Kidney (tissue), 14 donors: ENCODE measurements around the gene MGST1. TPM values are rescaled to one million over a fixed set of nuclear protein-coding genes. Genes with fewer than 3 reads are reported as not detected.

Source experiments
- DNase-seq, 5 donors: peaks; one replicate each; pipeline ENCODE4 v3.0.0-alpha.2; 2013 to 2020
- FAIRE-seq: peaks from 2 replicates; lab custom pipeline; 2012; peaks lifted over from hg19 to GRCh38; lab: Jason Lieb, UNC
- H3K27ac ChIP-seq, 2 donors: one replicate each; pipeline ENCODE4 v1.7.0; 2013; ENCODE audit warnings: low read depth in 2 of 2, low read length in 2 of 2, inconsistent platforms in 1 of 2
- H3K27me3 ChIP-seq: one replicate; pipeline ENCODE4 v1.7.1; 2013; ENCODE audit warnings: low read length, inconsistent platforms; ENCODE audit not compliant: control insufficient read depth, insufficient read depth
- H3K36me3 ChIP-seq, 3 donors: one replicate each; pipeline versions ENCODE4 v1.7.0 to v1.7.1; 2013; ENCODE audit warnings: low read length in 3 of 3, control low read depth in 1 of 3, inconsistent platforms in 1 of 3; ENCODE audit not compliant: insufficient read depth in 3 of 3, control insufficient read depth in 2 of 3
- H3K4me1 ChIP-seq, 3 donors: one replicate each; pipeline versions ENCODE4 v1.7.0 to v1.7.1; 2013; ENCODE audit warnings: low read length in 3 of 3, inconsistent platforms in 1 of 3, low read depth in 1 of 3; ENCODE audit not compliant: control insufficient read depth in 2 of 3, insufficient read depth in 2 of 3
- H3K4me3 ChIP-seq, 3 donors: one replicate each; pipeline versions ENCODE4 v1.7.0 to v1.8.1; 2013; ENCODE audit warnings: low read length in 3 of 3, control low read depth in 1 of 3, inconsistent platforms in 1 of 3
- H3K9ac ChIP-seq, 3 donors: one replicate each; pipeline versions ENCODE4 v1.7.0 to v1.7.1; 2013; ENCODE audit warnings: low read length in 3 of 3, control low read depth in 1 of 3, inconsistent platforms in 1 of 3
- H3K9me3 ChIP-seq, 3 donors: one replicate each; pipeline versions ENCODE4 v1.7.0 to v1.7.1; 2013; ENCODE audit warnings: low read length in 3 of 3, control low read depth in 1 of 3, inconsistent platforms in 1 of 3; ENCODE audit not compliant: control insufficient read depth in 2 of 3, insufficient read depth in 1 of 3
- CTCF ChIP-seq: IDR thresholded peaks from 3 replicates; pipeline ENCODE4 v1.5.1; 2012; ENCODE audit warnings: mild to moderate bottlenecking, moderate library complexity, borderline replicate concordance; ENCODE audit not compliant: insufficient read depth; ENCODE audit errors: extremely low read depth
- intact Hi-C: fragments of 100-400 bp; cut with DNase I; formaldehyde crosslinking; loops from one replicate; pipeline ENCODE4 v1.11.1; 2022
- polyA plus RNA-seq: library from polyadenylated mRNA; stranded (reverse); fragments of 350-450 nt; fragmentation: Illumina TruSeq; extraction: RNeasy Lipid Tissue Mini Kit (QIAGEN cat#74804); gene quantifications from one replicate; pipeline ENCODE4 v1.2.3, GENCODE V29; 2014; ENCODE audit warnings: low read depth, low replicate concordance; ENCODE audit not compliant: insufficient read depth
- total RNA-seq: library from RNA; stranded (reverse); fragmentation: NEBNext Ultra II Directional; extraction: Animal tissue kit (Norgen Biotek cat#: 25700); gene quantifications from one replicate; pipeline ENCODE4 v1.2.1, GENCODE V29; 2021
- donor health status: control.
- donor health status: control.
- donor health status: control.
- donor health status: control.
- donor health status: control.
- donor health status: DM: yes; HTN: yes; CAD: no.
- donor health status: Normal renal cell carcinoma (clear cell type).

The MGST1 gene
- total and polyA plus RNA-seq, 2 donors from 2014 or later: 98.6 to 350 TPM

DNA sequence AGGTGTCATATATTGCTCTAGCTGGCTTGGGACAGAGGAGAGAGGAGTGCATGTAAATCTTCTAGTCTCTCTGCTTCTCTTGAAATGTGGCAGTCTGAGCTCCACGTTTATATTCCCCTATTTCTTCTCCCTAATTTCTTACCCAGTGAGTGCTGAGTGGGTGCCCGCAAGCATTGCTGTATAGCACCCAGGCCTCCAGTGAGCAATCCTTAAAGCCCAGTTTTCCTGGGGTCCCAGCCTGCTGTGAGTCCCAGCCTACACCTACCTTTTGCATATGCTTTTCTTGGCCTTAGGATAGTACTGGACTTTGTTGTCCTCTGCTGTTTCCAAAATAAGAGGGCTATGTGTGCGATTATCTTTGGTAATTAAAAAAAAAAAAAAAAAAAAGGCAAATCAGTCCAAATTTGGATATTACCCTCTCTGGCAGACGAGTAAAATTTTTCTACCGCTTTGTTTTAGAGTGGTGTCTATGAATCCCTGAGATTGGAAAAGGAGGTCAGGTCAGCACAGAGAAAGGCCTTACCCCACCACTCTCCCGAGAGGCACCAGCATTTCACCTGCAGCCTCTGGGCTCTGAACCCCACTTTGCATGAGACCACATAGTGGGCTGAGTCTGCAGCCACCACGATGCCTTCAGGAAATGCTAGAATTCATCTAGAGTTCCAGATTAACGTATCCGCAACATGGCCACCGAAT, 1.1 kb downstream of the MGST1 start:
- peak in 1 of 5 donors; percentile 7 for DNase-seq
- intact Hi-C loops: no loop called here

DNA sequence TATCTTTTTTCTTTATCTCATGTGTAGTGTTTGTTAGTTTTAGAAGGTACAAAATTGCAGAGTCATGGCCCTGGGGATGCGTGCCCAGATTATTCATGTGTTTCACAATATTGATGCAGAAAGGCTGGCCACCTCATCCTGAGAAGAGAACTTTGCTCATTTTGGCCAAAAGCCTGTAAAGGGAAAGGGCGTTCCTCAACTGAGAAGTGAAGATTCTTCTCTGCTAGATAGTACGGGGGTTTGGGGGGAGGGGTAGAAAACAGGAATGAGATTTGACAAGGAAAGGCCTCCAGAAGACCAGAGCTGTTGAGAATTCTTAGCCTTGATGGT, 1.7 kb downstream of the MGST1 start:
- FAIRE-seq: no peak
- no peak for TF ChIP-seq CTCF
- Histone ChIP-seq H3K27ac (peak overlapping the region; percentile 33 to 41), H3K27me3 (no peaks in the 10 kb centered on the region), H3K36me3 (no peaks in the 10 kb centered on the region), H3K4me1 (no peaks in the 10 kb centered on the region), H3K4me3 (peak overlapping the region in 1 of 3 donors; percentile 68), H3K9me3 (no peaks in the 10 kb centered on the region), H3K9ac (no peak overlapping the region)
- DNase-seq: no peak
- intact Hi-C loops: no loop called here

More for the DNA sequence above, 1.1 kb downstream of the MGST1 start:
- TF ChIP-seq CTCF: no peak
- FAIRE-seq: no peak
- peak overlapping the region in 2 of 3 donors; percentile 51 to 68 for H3K4me3 ChIP-seq
- H3K9ac ChIP-seq: peak overlapping the region in 2 of 3 donors; percentile 33 to 85
- H3K36me3 ChIP-seq: no peaks in the 10 kb centered on the region
- no peaks in the 10 kb centered on the region for H3K9me3 ChIP-seq
- H3K27me3 ChIP-seq: no peaks in the 10 kb centered on the region
- H3K27ac ChIP-seq: peak overlapping the region; percentile 67 to 82
- H3K4me1 ChIP-seq: no peaks in the 10 kb centered on the region

DNA sequence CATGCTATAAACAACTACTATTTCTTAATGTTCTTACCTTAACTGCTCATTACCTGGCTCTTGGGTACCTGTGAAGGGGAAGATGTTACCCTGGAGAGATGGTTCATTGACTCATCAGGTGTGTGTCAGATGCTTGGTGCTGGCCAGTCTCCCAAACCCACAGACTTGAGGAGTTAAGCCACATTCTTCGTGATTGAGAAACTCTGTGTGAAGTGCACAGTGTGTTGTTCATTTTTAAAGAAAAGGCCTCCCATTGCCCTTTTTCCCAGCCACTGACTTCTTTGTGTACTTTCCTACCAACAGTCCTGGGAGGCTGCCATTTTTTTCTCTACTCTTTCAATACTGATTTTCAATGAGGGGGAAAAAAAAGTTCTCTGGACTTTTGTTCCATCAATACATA, 3.2 kb downstream of the MGST1 start:
- H3K27ac ChIP-seq: no peak overlapping the region
- DNase-seq (no peak), FAIRE-seq (no peak)
- H3K9ac ChIP-seq: no peak overlapping the region
- no peaks in the 10 kb centered on the region for H3K36me3 ChIP-seq
- H3K27me3 ChIP-seq: no peaks in the 10 kb centered on the region
- H3K9me3 ChIP-seq: no peaks in the 10 kb centered on the region
- no peak overlapping the region for H3K4me3 ChIP-seq
- intact Hi-C loops: no loop called here
- no peaks in the 10 kb centered on the region for H3K4me1 ChIP-seq
- TF ChIP-seq CTCF: no peak

DNA sequence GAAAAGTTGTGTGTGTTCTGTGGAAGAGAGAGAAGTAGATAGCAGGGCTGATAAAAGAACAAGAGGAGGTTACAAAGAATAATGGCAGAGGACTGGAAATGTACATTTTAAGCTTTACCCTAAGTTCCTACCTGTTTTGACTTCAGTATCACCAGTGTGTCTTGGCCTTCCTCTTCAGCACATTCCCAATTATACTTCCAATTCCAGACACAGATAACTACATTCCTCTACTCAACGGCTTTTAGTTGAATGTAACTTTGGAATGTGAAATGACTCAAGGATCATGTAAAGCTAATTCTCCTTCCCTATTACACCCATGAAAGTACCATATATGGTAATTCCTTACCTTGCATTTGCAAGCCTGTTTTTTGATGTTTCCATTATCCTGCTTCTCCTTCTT, 5.0 kb downstream of the MGST1 start:
- Histone ChIP-seq H3K27me3 (no peaks in the 10 kb centered on the region), H3K4me1 (no peaks in the 10 kb centered on the region), H3K27ac (no peak overlapping the region), H3K9me3 (no peaks in the 10 kb centered on the region), H3K36me3 (no peaks in the 10 kb centered on the region), H3K4me3 (no peak overlapping the region), H3K9ac (no peak overlapping the region)
- intact Hi-C loops: no loop called here
- no peak for TF ChIP-seq CTCF
- FAIRE-seq (no peak), DNase-seq (no peak)
